Stomach smooth muscle (tissue), 2 donors: Measurements from ENCODE around the gene SLC17A9.

Experiments
- H3K27ac ChIP-seq: one replicate; pipeline ENCODE4 v1.7.0; 2013; ENCODE audit warnings: mild to moderate bottlenecking, low read length, inconsistent platforms
- H3K27me3 ChIP-seq, 2 donors: one replicate each; pipeline ENCODE4 v1.7.0; 2013; ENCODE audit warnings: low read length in 2 of 2; ENCODE audit not compliant: insufficient read depth in 2 of 2, control insufficient read depth in 1 of 2
- H3K36me3 ChIP-seq, 2 donors: one replicate each; pipeline ENCODE4 v1.7.0; 2013; ENCODE audit warnings: low read length in 2 of 2; ENCODE audit not compliant: control insufficient read depth in 2 of 2, insufficient read depth in 2 of 2
- H3K4me1 ChIP-seq: one replicate; pipeline ENCODE4 v1.7.0; 2013; ENCODE audit warnings: low read length; ENCODE audit not compliant: control insufficient read depth, insufficient read depth
- H3K4me3 ChIP-seq, 2 donors: one replicate each; pipeline ENCODE4 v1.7.0; 2013; ENCODE audit warnings: low read length in 2 of 2
- H3K9ac ChIP-seq, 2 donors: one replicate each; pipeline ENCODE4 v1.7.0; 2013; ENCODE audit warnings: low read length in 2 of 2, mild to moderate bottlenecking in 1 of 2
- H3K9me3 ChIP-seq, 2 donors: one replicate each; pipeline ENCODE4 v1.7.0; 2013; ENCODE audit warnings: low read length in 2 of 2; ENCODE audit not compliant: control insufficient read depth in 2 of 2
- donor health status: healthy.
- donor health status: Pancreatic carcinoma.

The SLC17A9 gene

DNA sequence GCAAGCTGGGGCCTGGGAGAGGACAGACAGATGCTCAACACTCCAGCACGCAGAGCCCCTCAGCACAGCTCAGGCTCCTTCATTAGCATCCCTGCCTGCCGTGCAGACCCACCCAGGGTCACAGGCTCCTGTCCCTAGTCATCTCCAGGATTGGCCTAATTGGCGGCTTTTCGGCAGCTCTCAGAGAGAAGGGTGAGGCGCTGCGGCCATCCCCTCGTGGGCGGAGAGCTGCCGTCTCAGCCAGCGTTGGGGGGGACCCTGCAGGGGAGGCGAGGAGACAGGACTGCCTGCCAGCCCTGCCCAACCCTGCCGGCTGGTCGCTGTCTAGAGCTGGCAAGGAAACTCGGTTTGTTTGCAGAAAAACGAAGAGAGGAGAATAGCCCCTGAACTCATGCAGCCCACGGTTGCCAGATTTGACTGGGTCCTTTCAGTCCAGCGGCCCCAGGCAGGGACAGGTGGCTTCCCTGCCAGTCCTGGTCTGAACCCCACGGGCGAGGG is 27.4 kb downstream of the SLC17A9 start:
- no peaks in the 10 kb centered on the region for H3K4me1 ChIP-seq
- no peak overlapping the region for H3K27ac ChIP-seq
- no peaks in the 10 kb centered on the region for H3K9me3 ChIP-seq
- H3K4me3 ChIP-seq = no peak overlapping the region
- no peak overlapping the region for H3K9ac ChIP-seq
- H3K36me3 ChIP-seq = no peaks in the 10 kb centered on the region
- peaks cover 58 to 74% of the 10 kb centered on the region in 2 donors for H3K27me3 ChIP-seq

DNA sequence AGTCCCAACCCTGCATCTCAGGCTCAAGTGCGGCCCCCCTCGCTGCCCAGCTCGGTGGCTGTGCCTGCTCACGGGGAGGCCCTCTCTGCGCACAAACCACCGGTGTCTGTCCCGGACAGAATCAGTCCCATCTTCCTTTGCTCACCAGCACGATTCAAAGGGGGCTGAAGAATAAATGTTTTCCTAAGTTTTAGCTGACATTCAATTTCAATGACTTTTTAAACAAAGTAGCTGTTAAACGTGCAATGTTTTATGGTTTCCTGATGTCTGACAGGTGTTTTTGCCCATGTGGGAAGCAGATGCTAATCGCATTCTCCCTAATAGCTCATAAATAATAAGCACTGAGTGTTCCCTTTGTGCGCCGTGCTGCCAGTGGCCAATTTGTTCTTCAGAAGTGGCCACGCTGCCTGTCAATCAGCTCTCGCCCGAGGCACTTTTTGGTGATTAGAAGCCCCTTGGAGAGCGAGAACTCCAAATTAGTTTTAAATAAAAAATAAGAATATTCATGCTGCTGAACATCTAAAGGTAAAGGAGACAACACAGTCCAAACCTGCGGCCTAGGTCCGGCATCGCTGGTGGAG is 28.0 kb downstream of the SLC17A9 start:
- no peak overlapping the region for H3K27ac ChIP-seq
- no peaks in the 10 kb centered on the region for H3K4me1 ChIP-seq
- H3K27me3 ChIP-seq = peaks cover 58 to 69% of the 10 kb centered on the region in 2 donors
- H3K36me3 ChIP-seq = no peaks in the 10 kb centered on the region
- H3K9ac ChIP-seq = no peak overlapping the region
- no peak overlapping the region for H3K4me3 ChIP-seq
- no peaks in the 10 kb centered on the region for H3K9me3 ChIP-seq

DNA sequence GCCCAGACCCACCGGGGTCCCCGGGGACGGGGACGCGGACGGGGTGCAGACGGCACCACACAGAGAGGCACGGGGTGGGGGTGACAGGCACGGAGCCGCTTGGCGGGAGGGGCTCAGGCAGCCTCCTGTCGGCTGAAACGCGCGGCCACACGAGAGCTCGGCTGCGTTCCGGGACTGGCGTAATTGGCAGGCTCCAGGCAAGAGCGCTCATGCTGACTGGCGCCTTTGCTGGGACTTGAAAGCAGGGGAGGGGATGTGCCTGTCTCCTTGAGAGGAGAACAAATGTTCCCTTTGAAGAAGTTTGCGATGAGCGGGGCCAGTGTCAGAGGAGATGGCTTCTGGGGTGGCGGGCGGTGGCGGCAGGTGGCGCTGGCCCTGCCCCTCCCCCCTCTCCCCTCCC is 28.5 kb downstream of the SLC17A9 start:
- Histone ChIP-seq H3K4me1 (no peaks in the 10 kb centered on the region), H3K9ac (no peak overlapping the region), H3K36me3 (no peaks in the 10 kb centered on the region), H3K4me3 (no peak overlapping the region), H3K27ac (no peak overlapping the region), H3K27me3 (peaks cover 60 to 66% of the 10 kb centered on the region in 2 donors), H3K9me3 (no peaks in the 10 kb centered on the region)

DNA sequence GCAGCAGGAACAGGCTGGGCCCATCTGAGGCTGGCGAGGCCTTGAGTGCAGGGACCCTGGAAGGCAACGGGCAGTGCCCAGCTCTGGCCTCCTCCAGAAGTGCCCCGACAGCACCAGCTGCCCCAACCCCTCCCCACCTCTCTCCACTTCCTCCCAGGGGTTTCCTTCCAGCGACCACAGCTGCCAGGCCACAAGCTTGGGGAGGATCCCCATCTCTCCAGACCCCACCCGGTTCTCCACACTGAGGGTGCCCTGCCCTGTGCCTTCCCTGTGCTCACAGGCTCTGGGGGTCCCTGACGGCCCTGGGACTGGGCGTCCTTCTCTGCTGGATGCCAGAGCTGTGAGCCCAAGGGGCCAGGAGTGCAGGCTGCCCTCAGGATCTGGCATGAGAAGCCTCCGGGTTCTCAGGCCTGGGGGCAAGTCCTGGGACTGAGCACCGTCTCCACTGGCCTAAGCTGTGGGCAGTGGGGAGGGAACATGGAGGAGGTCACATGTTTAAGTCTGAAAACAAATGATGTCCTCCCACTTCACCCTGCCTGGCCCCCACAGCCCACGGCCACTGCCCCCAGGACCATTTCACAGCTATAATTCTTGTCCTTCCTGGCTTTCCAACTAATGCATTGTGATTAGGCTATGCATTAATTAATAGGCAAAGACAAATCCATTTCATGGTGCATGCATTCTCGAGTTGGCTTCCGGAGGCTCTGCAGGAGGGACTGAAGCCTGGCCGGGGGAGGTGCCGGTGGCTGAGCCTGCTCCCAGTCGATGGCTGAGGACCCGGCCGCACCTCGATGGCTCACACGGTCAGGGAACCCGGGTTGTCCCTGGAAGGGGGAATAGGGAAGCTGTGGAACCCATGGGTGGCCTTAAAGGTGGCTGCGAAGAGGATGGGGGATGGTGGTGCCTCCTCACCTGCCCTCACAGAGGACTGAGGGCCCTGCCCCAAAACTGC is 29.9 kb downstream of the SLC17A9 start:
- Histone ChIP-seq H3K4me1 (no peaks in the 10 kb centered on the region), H3K4me3 (no peak overlapping the region), H3K27me3 (peaks cover 57 to 59% of the 10 kb centered on the region in 2 donors), H3K36me3 (no peaks in the 10 kb centered on the region), H3K9ac (no peak overlapping the region), H3K27ac (no peak overlapping the region), H3K9me3 (no peaks in the 10 kb centered on the region)

DNA sequence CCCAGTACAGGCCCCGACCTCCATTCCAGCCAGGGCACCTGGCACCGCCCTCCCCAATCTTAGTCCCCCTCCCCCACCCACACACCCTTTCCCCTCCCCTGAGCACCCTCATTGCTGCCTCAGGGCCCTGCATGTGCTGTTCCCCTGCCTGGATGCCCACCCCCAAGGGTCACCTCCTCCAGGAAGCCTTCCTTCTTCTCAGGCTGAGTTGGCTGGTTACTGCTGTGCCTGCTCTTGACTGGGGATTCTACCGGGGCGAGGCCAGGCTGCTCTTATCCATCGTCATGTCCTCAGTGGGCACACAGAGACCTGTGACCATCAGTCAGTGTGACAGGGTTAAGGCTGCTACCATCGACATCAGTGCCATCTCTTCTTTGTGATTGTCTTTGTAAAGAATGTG is 30.7 kb downstream of the SLC17A9 start:
- H3K27ac ChIP-seq = no peak overlapping the region
- H3K9me3 ChIP-seq = no peaks in the 10 kb centered on the region
- peaks cover 53 to 56% of the 10 kb centered on the region in 2 donors for H3K27me3 ChIP-seq
- H3K4me1 ChIP-seq = no peaks in the 10 kb centered on the region
- no peak overlapping the region for H3K4me3 ChIP-seq
- H3K36me3 ChIP-seq = no peaks in the 10 kb centered on the region
- H3K9ac ChIP-seq = no peak overlapping the region

DNA sequence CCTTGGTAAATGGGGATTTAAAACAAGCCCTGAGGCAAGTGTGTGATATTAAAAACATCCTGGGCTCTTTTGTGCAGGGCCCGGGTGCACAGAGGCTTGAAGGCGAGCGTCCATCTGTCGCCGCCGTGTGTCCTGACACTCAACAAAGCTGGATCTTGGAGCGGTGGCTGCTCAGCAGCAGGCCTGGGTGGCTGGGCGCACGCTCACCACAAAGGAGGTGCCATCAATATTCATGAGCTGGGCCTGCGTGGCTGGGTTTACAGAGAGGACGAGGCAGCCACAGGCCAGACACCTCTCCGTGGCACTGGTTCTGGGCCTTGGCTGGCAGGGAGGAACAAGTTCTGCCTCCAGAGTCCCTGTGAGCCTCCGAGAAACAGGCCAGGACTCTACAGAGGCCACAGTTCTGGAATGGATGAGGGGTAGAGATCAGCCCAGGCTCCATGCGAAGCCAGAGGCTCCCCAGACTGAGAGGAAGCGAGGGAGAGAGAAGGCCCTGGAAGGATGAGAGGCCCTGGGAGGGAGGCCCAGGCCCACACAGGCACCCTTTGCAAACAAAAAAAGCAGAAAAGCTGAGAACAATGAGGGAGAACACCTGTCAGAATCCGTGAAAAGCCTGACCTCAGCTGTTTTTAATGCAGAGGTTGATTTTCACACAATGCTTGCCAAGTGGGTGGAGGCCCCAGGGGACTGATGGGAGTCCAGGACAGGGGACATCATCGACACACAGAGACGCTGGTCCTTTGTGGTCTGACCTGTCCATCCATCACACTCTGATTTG is 32.3 kb downstream of the SLC17A9 start:
- Histone ChIP-seq H3K27ac (no peak overlapping the region), H3K36me3 (no peaks in the 10 kb centered on the region), H3K9ac (no peak overlapping the region), H3K9me3 (no peaks in the 10 kb centered on the region), H3K27me3 (peaks cover 39 to 43% of the 10 kb centered on the region in 2 donors), H3K4me1 (no peaks in the 10 kb centered on the region), H3K4me3 (no peak overlapping the region)

DNA sequence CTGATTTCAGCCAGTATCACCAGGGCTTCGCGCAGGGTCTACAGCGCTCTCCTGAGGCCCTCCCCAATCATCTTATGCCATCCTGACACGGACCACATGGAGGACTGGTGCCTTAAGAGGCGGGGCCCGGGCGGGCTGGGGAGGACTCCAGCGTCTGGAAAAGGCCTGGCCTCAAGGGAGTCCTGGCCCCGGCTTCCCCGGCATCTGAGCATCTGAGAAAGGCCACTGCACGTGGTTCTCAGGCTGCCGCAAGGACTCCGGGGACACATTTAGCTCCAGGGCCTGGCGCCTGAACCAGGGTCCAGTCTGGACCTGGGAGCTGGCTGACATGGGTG is 32.9 kb downstream of the SLC17A9 start:
- Histone ChIP-seq H3K9me3 (no peaks in the 10 kb centered on the region), H3K4me3 (no peak overlapping the region), H3K27me3 (peaks cover 34 to 40% of the 10 kb centered on the region in 2 donors), H3K9ac (no peak overlapping the region), H3K27ac (no peak overlapping the region), H3K36me3 (no peaks in the 10 kb centered on the region), H3K4me1 (no peaks in the 10 kb centered on the region)

DNA sequence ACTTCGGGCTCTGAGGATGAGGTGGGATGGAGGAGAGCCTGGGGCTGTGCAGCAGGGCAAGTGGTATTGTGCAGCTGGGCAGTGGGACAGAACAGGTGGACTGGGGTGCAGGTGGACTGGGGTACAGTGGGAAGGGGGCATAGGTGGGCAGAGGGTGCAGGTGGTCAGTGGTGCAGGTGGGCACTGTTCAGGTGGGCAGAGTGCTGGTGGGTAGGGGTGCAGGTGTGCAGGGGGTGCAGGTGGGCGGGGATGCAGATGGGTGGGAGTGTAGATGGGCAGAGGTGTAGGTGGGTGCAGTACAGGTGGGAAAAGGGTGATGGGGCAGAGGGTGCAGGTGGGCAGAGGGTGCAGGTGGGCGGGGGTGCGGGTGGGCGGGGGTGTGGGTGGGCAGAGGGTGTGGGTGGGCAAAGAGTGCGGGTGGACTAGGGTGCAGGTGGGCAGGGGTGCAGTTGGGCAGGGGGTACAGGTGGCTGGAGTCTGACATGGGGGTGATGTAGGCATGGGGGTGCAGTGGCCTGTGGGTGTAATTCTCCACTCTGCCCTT is 33.8 kb downstream of the SLC17A9 start:
- Histone ChIP-seq H3K4me3 (no peak overlapping the region), H3K4me1 (no peaks in the 10 kb centered on the region), H3K27me3 (peaks cover 28 to 41% of the 10 kb centered on the region in 2 donors), H3K9me3 (no peaks in the 10 kb centered on the region), H3K27ac (no peak overlapping the region), H3K36me3 (no peaks in the 10 kb centered on the region), H3K9ac (no peak overlapping the region)

DNA sequence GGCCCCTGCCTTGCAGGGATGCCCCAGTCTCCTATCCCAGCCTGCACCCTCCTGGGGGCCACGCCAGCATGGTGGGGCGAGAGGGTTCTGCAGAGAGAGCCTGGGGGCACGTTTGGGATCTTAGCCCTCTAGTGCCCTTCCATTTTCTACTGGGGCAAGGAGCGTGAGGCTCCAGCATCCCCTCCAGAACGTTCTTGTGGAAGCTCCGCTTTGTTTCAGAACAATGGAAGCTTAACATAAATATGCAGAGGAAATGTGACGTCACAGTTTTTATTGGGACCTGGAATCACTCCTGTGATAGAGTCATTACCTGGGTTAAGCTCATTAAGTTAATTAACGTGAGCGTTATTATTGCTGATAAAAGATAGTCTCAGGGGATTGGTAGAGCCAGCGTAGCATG is 34.6 kb downstream of the SLC17A9 start:
- Histone ChIP-seq H3K27me3 (peaks cover 27 to 38% of the 10 kb centered on the region in 2 donors), H3K4me1 (no peaks in the 10 kb centered on the region), H3K9ac (no peak overlapping the region), H3K27ac (no peak overlapping the region), H3K36me3 (no peaks in the 10 kb centered on the region), H3K4me3 (no peak overlapping the region), H3K9me3 (no peaks in the 10 kb centered on the region)

DNA sequence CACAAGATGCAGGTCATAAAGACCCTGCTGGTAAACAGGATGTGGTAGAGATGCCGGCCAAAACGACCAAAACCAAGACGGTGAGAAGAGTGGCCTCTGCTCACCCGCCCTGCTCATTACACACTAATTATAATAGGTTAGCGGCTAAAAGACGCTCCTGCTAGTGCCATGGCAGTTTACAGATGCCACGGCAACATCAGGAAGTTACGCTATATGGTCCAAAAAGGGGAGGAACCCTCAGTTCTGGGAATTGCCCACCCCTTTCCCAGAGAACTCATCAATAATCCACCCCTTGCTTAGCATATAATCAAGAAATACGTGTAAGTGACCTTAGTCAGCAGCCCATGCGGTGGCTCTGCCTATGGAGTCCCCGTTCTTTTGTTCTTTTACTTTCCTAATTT is 36.7 kb downstream of the SLC17A9 start:
- Histone ChIP-seq H3K27ac (no peak overlapping the region), H3K9ac (no peak overlapping the region), H3K27me3 (peaks cover 21 to 34% of the 10 kb centered on the region in 2 donors), H3K4me1 (no peaks in the 10 kb centered on the region), H3K36me3 (no peaks in the 10 kb centered on the region), H3K4me3 (no peak overlapping the region), H3K9me3 (no peaks in the 10 kb centered on the region)
